WTC11 (cell line): ENCODE measurements around the gene LRRC4B.

Source experiments
- FOXJ3 ChIP-seq: sonication (generic); formaldehyde crosslinking; IDR thresholded peaks from 2 replicates; pipeline ENCODE4 v1.9.0; 2021; ENCODE audit warnings: missing genetic modification reagents, mild to moderate bottlenecking, borderline replicate concordance
- HMGA2 ChIP-seq: fragments of 250-450 bp; sonication (Bioruptor Pico); IDR thresholded peaks from 2 replicates; pipeline ENCODE4 v1.4.0; 2021; ENCODE audit warnings: mild to moderate bottlenecking, moderate library complexity
- NFYB ChIP-seq: sonication (generic); formaldehyde crosslinking; conservative IDR thresholded peaks from 2 replicates; pipeline ENCODE4 v1.8.0; 2022; ENCODE audit warnings: low read depth, missing genetic modification reagents
- SP1 ChIP-seq: sonication (generic); formaldehyde crosslinking; conservative IDR thresholded peaks from 2 replicates; pipeline ENCODE4 v1.8.1; 2022; ENCODE audit warnings: missing genetic modification reagents
- TCF7 ChIP-seq: sonication (generic); formaldehyde crosslinking; IDR thresholded peaks from 2 replicates; pipeline ENCODE4 v1.8.0; 2022; ENCODE audit warnings: mild to moderate bottlenecking, low read depth, missing genetic modification reagents, moderate library complexity
- ZNF263 ChIP-seq: sonication (generic); formaldehyde crosslinking; IDR thresholded peaks from 2 replicates; pipeline ENCODE4 v1.8.1; 2022; ENCODE audit warnings: low read depth, mild to moderate bottlenecking, moderate library complexity, missing genetic modification reagents
- ZNF317 ChIP-seq: sonication (generic); formaldehyde crosslinking; IDR thresholded peaks from 2 replicates; pipeline ENCODE4 v1.8.1; 2023; ENCODE audit warnings: low read depth, mild to moderate bottlenecking, moderate library complexity, missing genetic modification reagents, borderline replicate concordance
- TF ChIP-seq, protein P1 (sequence below): fragments of 200-600 bp; IDR thresholded peaks from 2 replicates; pipeline ENCODE4 v1.8.0; 2022; ENCODE audit warnings: antibody characterized with exemption
- TF ChIP-seq, protein P2 (sequence below): sonication (generic); formaldehyde crosslinking; IDR thresholded peaks from 2 replicates; pipeline ENCODE4 v1.8.0; 2022; ENCODE audit warnings: mild to moderate bottlenecking, missing genetic modification reagents

DNA sequence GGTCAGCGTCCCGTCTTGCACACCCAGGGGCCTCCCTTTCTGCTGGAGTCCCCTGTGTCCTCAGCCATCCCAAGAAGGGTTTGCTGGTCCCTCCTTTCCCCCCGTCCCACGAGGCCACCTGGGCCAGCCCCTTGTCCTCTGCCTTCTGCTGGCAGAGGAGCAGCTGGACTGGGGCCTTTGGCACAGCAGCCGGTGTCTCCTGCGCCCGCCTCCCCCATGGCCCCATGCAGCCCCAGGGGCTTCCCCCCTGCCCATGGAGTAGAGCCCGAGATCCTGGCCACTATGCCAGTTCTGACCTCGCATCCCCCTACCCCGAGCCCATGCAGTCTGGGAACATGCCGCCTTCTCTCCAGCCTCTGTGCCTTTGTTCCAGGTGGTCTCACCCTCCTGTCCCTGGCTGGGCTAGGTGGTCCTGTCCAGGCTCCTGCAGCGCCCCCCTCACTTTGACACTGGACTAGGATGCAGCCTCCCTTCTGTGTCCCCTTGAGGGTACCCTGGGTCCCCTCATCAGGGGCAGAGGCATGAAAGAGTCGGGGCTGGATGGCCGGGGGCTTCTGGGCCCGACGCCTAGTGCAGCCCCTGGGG is 85.9 kb downstream of the LRRC4B start:
- TF ChIP-seq FOXJ3 (CRISPR knock-in tag), result no peak
- TF ChIP-seq, protein P1, sequence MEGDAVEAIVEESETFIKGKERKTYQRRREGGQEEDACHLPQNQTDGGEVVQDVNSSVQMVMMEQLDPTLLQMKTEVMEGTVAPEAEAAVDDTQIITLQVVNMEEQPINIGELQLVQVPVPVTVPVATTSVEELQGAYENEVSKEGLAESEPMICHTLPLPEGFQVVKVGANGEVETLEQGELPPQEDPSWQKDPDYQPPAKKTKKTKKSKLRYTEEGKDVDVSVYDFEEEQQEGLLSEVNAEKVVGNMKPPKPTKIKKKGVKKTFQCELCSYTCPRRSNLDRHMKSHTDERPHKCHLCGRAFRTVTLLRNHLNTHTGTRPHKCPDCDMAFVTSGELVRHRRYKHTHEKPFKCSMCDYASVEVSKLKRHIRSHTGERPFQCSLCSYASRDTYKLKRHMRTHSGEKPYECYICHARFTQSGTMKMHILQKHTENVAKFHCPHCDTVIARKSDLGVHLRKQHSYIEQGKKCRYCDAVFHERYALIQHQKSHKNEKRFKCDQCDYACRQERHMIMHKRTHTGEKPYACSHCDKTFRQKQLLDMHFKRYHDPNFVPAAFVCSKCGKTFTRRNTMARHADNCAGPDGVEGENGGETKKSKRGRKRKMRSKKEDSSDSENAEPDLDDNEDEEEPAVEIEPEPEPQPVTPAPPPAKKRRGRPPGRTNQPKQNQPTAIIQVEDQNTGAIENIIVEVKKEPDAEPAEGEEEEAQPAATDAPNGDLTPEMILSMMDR, result no peak
- TF ChIP-seq NFYB (CRISPR knock-in tag), result no peak
- TF ChIP-seq HMGA2 (CRISPR knock-in tag), result no peak
- TF ChIP-seq ZNF263 (CRISPR knock-in tag), result no peak
- no peak for TF ChIP-seq ZNF317
- no peak for TF ChIP-seq TCF7 (CRISPR knock-in tag)
- TF ChIP-seq SP1, result no peak
- TF ChIP-seq, protein P2, sequence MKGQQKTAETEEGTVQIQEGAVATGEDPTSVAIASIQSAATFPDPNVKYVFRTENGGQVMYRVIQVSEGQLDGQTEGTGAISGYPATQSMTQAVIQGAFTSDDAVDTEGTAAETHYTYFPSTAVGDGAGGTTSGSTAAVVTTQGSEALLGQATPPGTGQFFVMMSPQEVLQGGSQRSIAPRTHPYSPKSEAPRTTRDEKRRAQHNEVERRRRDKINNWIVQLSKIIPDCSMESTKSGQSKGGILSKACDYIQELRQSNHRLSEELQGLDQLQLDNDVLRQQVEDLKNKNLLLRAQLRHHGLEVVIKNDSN (CRISPR knock-in tag), result no peak
